IMR-90 (cell line): ENCODE data around the gene APPBP2. TPM values are rescaled to one million over a fixed set of nuclear protein-coding genes. Genes with fewer than 3 reads are reported as not detected.

ENCODE experiments used
- ATAC-seq: fragments of 200-7000 bp; cut with Tn5 transposase; 2 replicates; pipeline ENCODE4 v1.9.1; 2020; ENCODE audit warnings: low read depth, mild to moderate bottlenecking, moderate library complexity
- BruUV-seq: library from RNA; stranded (reverse); fragments of 400-500 nt; replicated peaks from 2 replicates; lab custom pipeline; 2021; lab: Mats Ljungman, UMichigan
- CTCF ChIA-PET: fragments of 300-600 bp; formaldehyde crosslinking; extraction: SDS; loops from one replicate; lab custom pipeline; 2021; ENCODE audit warnings: antibody characterized with exemption; lab: Yijun Ruan, JAX
- POLR2A ChIA-PET: fragments of 300-600 bp; sonication (Branson Sonifier 250); formaldehyde crosslinking; loops from one replicate; lab custom pipeline; 2022; ENCODE audit warnings: antibody characterized with exemption; ENCODE audit not compliant: unreplicated experiment; lab: Charles Lee
- DNase-seq: peaks from one replicate; pipeline ENCODE4 v3.0.0; 2013
- H2AFZ ChIP-seq: replicated peaks from 2 replicates; pipeline ENCODE3; 2013; ENCODE audit warnings: low read length, mild to moderate bottlenecking; ENCODE audit not compliant: poor library complexity
- H2AK5ac ChIP-seq: 2 replicates; pipeline ENCODE4 v1.6.1; 2013; ENCODE audit warnings: low read depth, low read length, inconsistent platforms
- H2AK9ac ChIP-seq: replicated peaks from 2 replicates; pipeline ENCODE3; 2013; ENCODE audit warnings: mild to moderate bottlenecking, low read depth, low read length, moderate library complexity; ENCODE audit not compliant: poor library complexity
- H2BK120ac ChIP-seq: 2 replicates; pipeline ENCODE4 v1.6.1; 2013; ENCODE audit warnings: low read depth, low read length, inconsistent platforms
- H2BK15ac ChIP-seq: 3 replicates; pipeline ENCODE4 v1.6.1; 2013; ENCODE audit warnings: low read depth, low read length, inconsistent platforms
- H2BK20ac ChIP-seq: 2 replicates; pipeline ENCODE4 v1.6.1; 2013; ENCODE audit warnings: low read depth, mild to moderate bottlenecking, inconsistent platforms, low read length, moderate library complexity
- H2BK5ac ChIP-seq: 2 replicates; pipeline ENCODE4 v1.6.1; 2013; ENCODE audit warnings: mild to moderate bottlenecking, low read depth, low read length, inconsistent platforms; ENCODE audit not compliant: poor library complexity, severe bottlenecking
- H3K14ac ChIP-seq: replicated peaks from 2 replicates; pipeline ENCODE4 v1.6.1; 2013; ENCODE audit warnings: low read depth, low read length, inconsistent platforms
- H3K18ac ChIP-seq: 2 replicates; pipeline ENCODE4 v1.6.1; 2013; ENCODE audit warnings: low read depth, low read length, control low read depth
- H3K23ac ChIP-seq: 2 replicates; pipeline ENCODE4 v1.6.1; 2013; ENCODE audit warnings: low read depth, low read length, inconsistent platforms
- H3K27ac ChIP-seq: 2 replicates; pipeline ENCODE4 v1.5.1; 2013; ENCODE audit warnings: mild to moderate bottlenecking, control low read depth, low read length; ENCODE audit not compliant: insufficient read depth
- H3K27me3 ChIP-seq: 2 replicates; pipeline ENCODE4 v1.6.1; 2013; ENCODE audit warnings: low read length; ENCODE audit not compliant: control insufficient read depth, insufficient read depth
- H3K36me3 ChIP-seq: 2 replicates; pipeline ENCODE4 v1.6.1; 2013; ENCODE audit warnings: low read length, mixed read lengths; ENCODE audit not compliant: control insufficient read depth, insufficient read depth
- H3K4ac ChIP-seq: 2 replicates; pipeline ENCODE4 v1.6.1; 2013; ENCODE audit warnings: low read depth, low read length, inconsistent platforms
- H3K4me1 ChIP-seq: 2 replicates; pipeline ENCODE4 v1.6.1; 2013; ENCODE audit warnings: low read length, mixed read lengths; ENCODE audit not compliant: control insufficient read depth, insufficient read depth
- H3K4me2 ChIP-seq: 2 replicates; pipeline ENCODE4 v1.6.1; 2013; ENCODE audit warnings: low read depth, mild to moderate bottlenecking, control low read depth, low read length, moderate library complexity
- H3K4me3 ChIP-seq: 2 replicates; pipeline ENCODE4 v1.5.1; 2013; ENCODE audit warnings: low read depth, mild to moderate bottlenecking, control low read depth, low read length, moderate library complexity; ENCODE audit not compliant: insufficient read depth
- H3K56ac ChIP-seq: 2 replicates; pipeline ENCODE4 v1.6.1; 2013; ENCODE audit warnings: low read length, inconsistent platforms; ENCODE audit not compliant: insufficient read depth; ENCODE audit errors: extremely low read depth
- H3K79me1 ChIP-seq, 2 experiments: 2 replicates each; pipeline ENCODE4 v1.6.1; 2013; ENCODE audit warnings: low read length in 2 of 2, inconsistent platforms in 1 of 2, low read depth in 1 of 2
- H3K9ac ChIP-seq: 2 replicates; pipeline ENCODE4 v1.6.1; 2013; ENCODE audit warnings: low read depth, low read length, control low read depth
- H3K9me1 ChIP-seq: 2 replicates; pipeline ENCODE4 v1.6.1; 2013; ENCODE audit warnings: low read length, inconsistent platforms; ENCODE audit not compliant: insufficient read depth
- H3K9me3 ChIP-seq: 2 replicates; pipeline ENCODE4 v1.6.1; 2013; ENCODE audit warnings: low read length; ENCODE audit not compliant: control insufficient read depth, insufficient read depth
- H4K20me1 ChIP-seq: 2 replicates; pipeline ENCODE4 v1.6.1; 2013; ENCODE audit warnings: low read length, inconsistent platforms; ENCODE audit not compliant: insufficient read depth
- H4K5ac ChIP-seq: 2 replicates; pipeline ENCODE4 v1.6.1; 2013; ENCODE audit warnings: mild to moderate bottlenecking, low read depth, low read length, control low read depth
- H4K8ac ChIP-seq, 2 experiments: 2 replicates each; pipeline ENCODE4 v1.6.1; 2013; ENCODE audit warnings: low read depth in 2 of 2, low read length in 2 of 2, control low read depth in 1 of 2, inconsistent platforms in 1 of 2
- H4K91ac ChIP-seq: 2 replicates; pipeline ENCODE4 v1.6.1; 2013; ENCODE audit warnings: low read depth, low read length, inconsistent platforms; ENCODE audit not compliant: insufficient read depth
- CEBPB ChIP-seq: IDR thresholded peaks from 2 replicates; pipeline ENCODE4 v1.6.1; 2012; ENCODE audit warnings: low read depth, low read length, improper control_type of control experiment
- CHD1 ChIP-seq: IDR thresholded peaks from 2 replicates; pipeline ENCODE4 v1.6.1; 2012; ENCODE audit warnings: low read depth, low read length, improper control_type of control experiment
- CTCF ChIP-seq: conservative IDR thresholded peaks from 2 replicates; pipeline ENCODE4 v1.5.1; 2012; ENCODE audit warnings: mild to moderate bottlenecking, low read depth, low read length, improper control_type of control experiment
- FOS ChIP-seq: fragments of 150-350 bp; IDR thresholded peaks from 2 replicates; pipeline ENCODE4 v1.6.1; 2016; ENCODE audit warnings: low read depth, low read length
- MXI1 ChIP-seq: IDR thresholded peaks from 2 replicates; pipeline ENCODE4 v1.6.1; 2012; ENCODE audit warnings: low read depth, mild to moderate bottlenecking, low read length, moderate library complexity, borderline replicate concordance
- NFE2L2 ChIP-seq: fragments of 150-350 bp; IDR thresholded peaks from 2 replicates; pipeline ENCODE4 v1.6.1; 2016; ENCODE audit warnings: low read depth, mild to moderate bottlenecking, low read length
- POLR2A ChIP-seq: IDR thresholded peaks from 2 replicates; pipeline ENCODE4 v1.6.1; 2012; ENCODE audit warnings: mild to moderate bottlenecking, low read depth, low read length
- RAD21 ChIP-seq: IDR thresholded peaks from 2 replicates; pipeline ENCODE4 v1.6.1; 2012; ENCODE audit warnings: low read length, improper control_type of control experiment
- RCOR1 ChIP-seq: IDR thresholded peaks from 2 replicates; pipeline ENCODE4 v1.6.1; 2012; ENCODE audit warnings: mild to moderate bottlenecking, low read length, improper control_type of control experiment; ENCODE audit not compliant: insufficient replicate concordance
- SMC3 ChIP-seq: fragments of 150-350 bp; IDR thresholded peaks from 2 replicates; pipeline ENCODE4 v1.6.1; 2016; ENCODE audit warnings: low read depth, mild to moderate bottlenecking, antibody characterized with exemption, low read length, moderate library complexity
- WGBS, 2 experiments: methylation state at CpG; one replicate each; pipeline versions ENCODE4 v1.1.5 to v1.1.7; 2013; ENCODE audit warnings: missing lambda C conversion rate in 2 of 2; ENCODE audit not compliant: insufficient read length in 1 of 2; ENCODE audit errors: extremely low coverage in 2 of 2; 5-methylcytosine and 5-hydroxymethylcytosine counted together
- dilution Hi-C: fragments of 300-500 bp; cut with HindIII; formaldehyde crosslinking; loops from one replicate; pipeline ENCODE4 v1.14.3; 2018; ENCODE audit warnings: low sequenced_read_pairs; ENCODE audit not compliant: unreplicated experiment
- in situ Hi-C: fragments of 300-500 bp; cut with MboI; formaldehyde crosslinking; loops from 3 replicates; pipeline ENCODE4 v1.14.3; 2019; ENCODE audit warnings: low sequenced_read_pairs, inconsistent platforms, mixed read lengths
- intact Hi-C: fragments of 100-400 bp; cut with micrococcal nuclease; formaldehyde crosslinking; loops from 2 replicates; pipeline ENCODE4 v1.10.0; 2022
- polyA plus RNA-seq, 3 experiments: library from polyadenylated mRNA; depleted of rRNA; stranded (reverse); fragments of >200 nt; gene quantifications; 2 replicates each; pipeline ENCODE4 v1.2.3, GENCODE V29; 2012; ENCODE audit warnings: low replicate concordance in 1 of 3
- total RNA-seq: library from RNA; depleted of rRNA; stranded (reverse); fragments of >200 nt; gene quantifications from 2 replicates; pipeline ENCODE4 v1.2.3, GENCODE V29; 2012

The APPBP2 gene
- total and polyA plus RNA-seq, 2 of the 4 experiments (the other 2 are of a cell fraction) = 12.3 to 93.9 TPM

GRCh38 chr17:60398227-60398959, 127.6 kb downstream of the APPBP2 start:
- ATAC-seq (no peak), DNase-seq (no peak)
- Histone ChIP-seq H2BK120ac (no peak overlapping the region), H3K4me1 (no peaks in the 10 kb centered on the region), H2BK5ac (no peak overlapping the region), H2BK15ac (no peak overlapping the region), H4K91ac (no peak overlapping the region), H3K9me3 (no peaks in the 10 kb centered on the region), H3K9me1 (no peaks in the 10 kb centered on the region), H3K4ac (no peak overlapping the region), H3K18ac (no peak overlapping the region), H2BK20ac (no peak overlapping the region), H4K5ac (no peak overlapping the region), H3K9ac (no peak overlapping the region), H3K4me3 (no peak overlapping the region), H3K27me3 (no peaks in the 10 kb centered on the region), H4K8ac (no peak overlapping the region), H3K79me1 (no peaks in the 10 kb centered on the region), H3K14ac (no peak overlapping the region), H2AFZ (no peak overlapping the region), H2AK9ac (no peak overlapping the region), H4K20me1 (no peaks in the 10 kb centered on the region), H3K27ac (no peak overlapping the region), H3K4me2 (no peak overlapping the region), H3K23ac (no peak overlapping the region), H2AK5ac (no peak overlapping the region), H3K36me3 (no peaks in the 10 kb centered on the region), H3K56ac (no peak overlapping the region)
- WGBS, 2 experiments = no CpG with 5 or more reads among the region's 3 CpGs
- intact Hi-C loops = no loop called here
- TF ChIP-seq MXI1 (no peak), NFE2L2 (no peak), POLR2A (no peak), RAD21 (no peak), CTCF (no peak), SMC3 (no peak), CHD1 (no peak), CEBPB (no peak), FOS (no peak), RCOR1 (no peak)
- in situ Hi-C loops = no loop called here
- dilution Hi-C loops = no loop called here
- ChIA-PET POLR2A (no interaction called here), CTCF (interaction anchor here (0.6 kb wide), 1 partner anchor 332 kb away, joined by 3 read pairs; no protein-coding TSS in a partner anchor)
- no TSS peak for BruUV-seq
